ENCODE data around the gene RNF213.

GRCh38 chr17:80219763-80220053 lies 40.9 kb upstream of the RNF213 start:
- TF ChIP-seq POLR2A (IDR thresholded peaks at IDR 0.05) (no peak), POLR2AphosphoS5 (IDR thresholded peaks at IDR 0.05) (no peak), EP300 (IDR thresholded peaks at IDR 0.05) (no peak)
- TF ChIP-seq, protein P1, sequence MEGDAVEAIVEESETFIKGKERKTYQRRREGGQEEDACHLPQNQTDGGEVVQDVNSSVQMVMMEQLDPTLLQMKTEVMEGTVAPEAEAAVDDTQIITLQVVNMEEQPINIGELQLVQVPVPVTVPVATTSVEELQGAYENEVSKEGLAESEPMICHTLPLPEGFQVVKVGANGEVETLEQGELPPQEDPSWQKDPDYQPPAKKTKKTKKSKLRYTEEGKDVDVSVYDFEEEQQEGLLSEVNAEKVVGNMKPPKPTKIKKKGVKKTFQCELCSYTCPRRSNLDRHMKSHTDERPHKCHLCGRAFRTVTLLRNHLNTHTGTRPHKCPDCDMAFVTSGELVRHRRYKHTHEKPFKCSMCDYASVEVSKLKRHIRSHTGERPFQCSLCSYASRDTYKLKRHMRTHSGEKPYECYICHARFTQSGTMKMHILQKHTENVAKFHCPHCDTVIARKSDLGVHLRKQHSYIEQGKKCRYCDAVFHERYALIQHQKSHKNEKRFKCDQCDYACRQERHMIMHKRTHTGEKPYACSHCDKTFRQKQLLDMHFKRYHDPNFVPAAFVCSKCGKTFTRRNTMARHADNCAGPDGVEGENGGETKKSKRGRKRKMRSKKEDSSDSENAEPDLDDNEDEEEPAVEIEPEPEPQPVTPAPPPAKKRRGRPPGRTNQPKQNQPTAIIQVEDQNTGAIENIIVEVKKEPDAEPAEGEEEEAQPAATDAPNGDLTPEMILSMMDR (IDR thresholded peaks at IDR 0.05), result no peak
